Measurements from ENCODE around the gene P4HB.

DNA sequence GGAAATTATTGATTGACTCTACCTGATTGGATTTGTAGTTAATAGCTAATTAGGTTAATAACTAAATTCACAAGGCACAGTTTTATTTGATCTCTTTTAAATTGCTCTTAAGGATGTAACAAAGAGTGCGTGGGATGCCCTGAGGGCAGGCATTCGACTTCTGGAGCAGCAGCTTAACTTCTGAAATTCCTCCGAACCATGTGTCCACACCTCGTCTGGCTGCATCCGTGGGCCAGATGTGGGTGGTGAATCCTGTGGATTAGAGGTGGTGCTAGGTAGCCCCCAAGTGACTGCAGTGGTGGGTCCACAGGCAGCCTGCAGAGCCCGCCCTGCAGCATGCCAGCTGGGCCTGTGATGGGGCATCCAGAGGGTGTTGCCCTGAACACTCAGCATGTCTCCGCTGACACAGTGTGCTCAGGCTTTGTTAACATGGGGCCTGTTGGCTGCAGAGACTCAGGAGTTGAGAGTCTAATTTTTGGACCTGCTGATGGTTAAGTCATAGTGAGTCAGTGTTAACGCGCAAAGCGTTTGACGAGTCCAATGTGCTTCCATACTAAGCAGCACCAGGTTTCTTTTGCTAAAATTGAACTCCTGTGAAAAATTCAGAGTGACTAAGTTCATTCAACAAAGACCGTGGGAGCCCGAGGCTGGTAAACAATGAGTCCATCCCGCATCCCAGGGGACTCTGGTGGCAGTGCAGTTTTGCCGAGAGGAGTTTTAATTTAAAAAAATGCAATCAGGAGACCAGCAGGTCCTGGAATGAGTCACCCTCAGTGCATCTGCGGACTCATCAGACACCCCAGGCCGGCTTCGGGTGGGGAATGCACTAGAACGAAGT is 37.9 kb upstream of the P4HB start:
- no peak for TF ChIP-seq CTCF (IDR thresholded peaks at IDR 0.05)
- TF ChIP-seq POLR2AphosphoS5 (IDR thresholded peaks at IDR 0.05) = no peak
- TF ChIP-seq POLR2A (IDR thresholded peaks at IDR 0.05) = no peak

Data from breast epithelium (tissue), 3 donors.